HG02973 (cell line): ENCODE results near the gene FUT8.

Experiments
- ATAC-seq: cut with Tn5 transposase; IDR thresholded peaks from one replicate; pipeline ENCODE4 v1.9.1; 2021; ENCODE audit warnings: moderate library complexity; ENCODE audit not compliant: unreplicated experiment

The FUT8 gene

GRCh38 chr14:65412032-65412846 lies at the start of gene FUT8:
TSS of gene FUT8 (plus strand) at chr14:65412730. CDS start at chr14:65561564, 148,834 bp downstream.
- ATAC-seq, result peak; percentile 64

- ATAC-seq, result no peak
These were observed 45.5 kb upstream of the FUT8 start for GRCh38 chr14:65366802-65367565.

GRCh38 chr14:65369560-65369959 lies 43.0 kb upstream of the FUT8 start:
- no peak for ATAC-seq

- ATAC-seq, result no peak
These were observed 41.7 kb upstream of the FUT8 start for GRCh38 chr14:65370801-65371248.

DNA sequence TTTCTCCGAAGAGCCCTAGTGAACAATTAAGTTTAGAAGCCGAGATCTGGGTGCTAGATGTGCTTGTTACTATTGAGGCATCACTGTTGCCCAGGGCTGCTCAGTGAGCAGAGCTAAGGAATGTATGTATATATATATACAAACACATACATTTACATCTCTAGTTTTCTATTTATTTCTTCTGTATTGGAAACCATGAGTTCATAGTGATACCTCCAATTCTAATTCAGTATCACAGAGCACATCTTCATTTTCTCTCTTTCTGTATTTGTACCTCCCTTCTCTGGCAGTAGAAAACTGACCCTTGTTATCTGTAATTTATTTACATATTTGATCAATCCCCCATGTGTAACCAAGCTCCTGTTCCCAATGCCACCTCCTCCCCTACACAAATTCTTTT lies 40.7 kb upstream of the FUT8 start:
- no peak for ATAC-seq

GRCh38 chr14:65373016-65373670 lies 39.4 kb upstream of the FUT8 start:
- no peak for ATAC-seq

- ATAC-seq, result no peak
These were observed 38.9 kb upstream of the FUT8 start for GRCh38 chr14:65373671-65374039.

DNA sequence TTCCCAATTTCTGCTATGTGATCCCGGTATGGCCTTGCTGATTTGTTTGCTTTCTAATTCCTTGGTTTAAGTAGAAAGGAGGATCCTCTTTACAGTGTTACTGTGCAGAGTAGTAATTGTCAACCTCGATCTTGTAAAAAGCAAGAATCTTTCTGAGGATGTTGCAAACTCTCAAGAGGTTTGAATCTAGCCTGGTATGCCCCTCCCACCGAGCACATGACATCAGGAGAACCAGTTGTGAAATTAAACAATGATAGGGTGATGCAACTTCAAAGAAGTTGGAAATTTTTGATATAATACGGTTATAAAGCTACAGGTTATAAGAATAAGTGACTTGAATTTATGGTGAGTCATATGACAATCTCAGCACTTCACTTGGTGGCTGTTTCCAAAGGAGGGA lies 35.0 kb upstream of the FUT8 start:
- no peak for ATAC-seq

DNA sequence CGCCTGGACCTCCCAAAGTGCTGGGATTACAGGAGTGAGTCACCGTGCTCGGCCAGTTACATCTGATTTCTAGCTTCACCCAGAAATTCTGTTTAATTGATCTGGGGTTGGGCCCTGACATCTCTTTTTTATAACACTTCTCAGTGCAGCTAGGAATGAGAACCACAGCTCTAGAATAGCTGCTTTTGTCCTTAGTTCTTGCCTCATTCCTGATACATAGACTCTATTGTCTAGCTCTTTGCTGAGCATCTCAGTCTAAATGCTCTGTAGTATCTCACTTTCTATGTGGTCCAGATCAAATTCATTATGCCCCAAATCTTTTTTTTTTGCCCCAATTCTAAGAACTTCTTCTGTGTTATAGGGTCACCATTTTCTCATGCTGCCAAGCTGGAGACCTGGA lies 29.9 kb upstream of the FUT8 start:
- no peak for ATAC-seq

GRCh38 chr14:65387171-65387570 lies 25.4 kb upstream of the FUT8 start:
- no peak for ATAC-seq

DNA sequence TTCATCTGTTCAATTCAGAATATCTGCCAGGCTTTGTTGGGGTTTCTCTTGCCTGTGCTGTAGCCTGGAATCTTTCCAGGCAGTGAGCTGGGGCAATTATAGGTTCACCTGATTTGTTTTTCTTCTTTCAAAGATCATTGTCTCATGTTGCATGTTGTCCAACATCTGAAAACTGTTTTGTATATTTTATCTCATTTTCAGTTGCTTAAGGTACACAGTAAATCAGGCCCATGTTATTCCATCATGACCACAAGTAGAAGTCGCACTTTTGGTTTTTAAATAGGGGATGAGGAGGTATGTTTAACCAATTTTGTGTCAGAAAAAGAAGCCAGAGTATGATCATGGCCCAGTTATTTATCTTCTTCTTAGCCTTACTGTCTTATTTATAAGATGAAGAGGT lies 24.9 kb upstream of the FUT8 start:
- no peak for ATAC-seq

DNA sequence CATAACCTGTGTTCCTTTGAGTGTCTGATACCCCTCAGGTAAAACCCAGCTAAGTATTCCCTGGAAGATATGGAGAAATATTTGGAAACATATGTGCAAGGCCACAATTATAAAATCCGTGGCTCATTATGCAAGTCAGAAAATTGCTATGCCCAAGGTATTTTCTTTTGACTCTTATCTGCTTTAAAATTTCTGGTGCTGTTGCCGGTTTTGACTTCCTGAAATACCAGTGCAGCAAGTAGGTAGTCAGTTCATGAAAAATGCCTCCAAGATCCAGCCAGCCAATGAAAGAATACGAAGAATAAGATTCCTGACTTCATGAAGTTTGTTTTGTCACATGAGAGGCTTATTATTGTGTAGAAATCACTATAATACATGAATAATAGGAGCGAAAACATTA lies 20.2 kb upstream of the FUT8 start:
- ATAC-seq, result no peak

DNA sequence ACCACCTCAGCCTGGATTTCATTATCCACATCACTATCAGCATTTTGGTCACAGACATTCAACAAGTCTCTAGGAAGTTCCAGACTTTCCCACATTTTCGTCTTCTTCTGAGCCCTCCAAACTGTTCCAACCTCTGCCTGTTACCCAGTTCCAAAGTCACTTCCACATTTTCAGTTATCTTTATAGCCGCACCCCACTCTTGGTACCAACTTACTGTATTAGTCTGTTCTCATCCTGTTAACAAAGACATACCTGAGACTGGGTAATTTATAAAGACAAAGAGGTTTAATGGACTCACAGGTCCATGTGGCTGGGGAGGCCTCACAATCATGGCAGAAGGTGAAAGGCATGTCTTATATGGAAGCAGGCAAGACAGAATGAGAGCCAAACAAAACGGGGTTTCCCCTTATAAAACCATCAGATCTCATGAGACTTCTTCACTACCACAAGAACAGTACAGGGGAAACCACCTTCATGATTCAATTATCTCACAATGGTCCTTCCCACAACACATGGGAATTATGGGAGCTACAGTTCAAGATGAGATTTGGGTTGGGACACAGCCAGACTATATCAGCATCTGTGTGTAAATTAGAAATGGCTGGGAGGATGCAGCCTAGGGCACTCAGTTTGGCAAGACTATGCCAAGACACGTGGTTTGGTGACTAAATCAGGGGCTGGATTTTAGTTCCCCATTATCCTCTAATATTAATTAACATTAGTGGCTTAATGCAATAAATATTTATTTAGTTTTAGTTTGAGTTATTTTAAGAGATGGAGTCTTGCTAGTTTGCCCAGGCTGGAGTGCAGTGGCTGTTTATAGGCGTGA lies 16.2 kb upstream of the FUT8 start:
- no peak for ATAC-seq

GRCh38 chr14:65403231-65403630 lies 9.3 kb upstream of the FUT8 start:
- no peak for ATAC-seq

DNA sequence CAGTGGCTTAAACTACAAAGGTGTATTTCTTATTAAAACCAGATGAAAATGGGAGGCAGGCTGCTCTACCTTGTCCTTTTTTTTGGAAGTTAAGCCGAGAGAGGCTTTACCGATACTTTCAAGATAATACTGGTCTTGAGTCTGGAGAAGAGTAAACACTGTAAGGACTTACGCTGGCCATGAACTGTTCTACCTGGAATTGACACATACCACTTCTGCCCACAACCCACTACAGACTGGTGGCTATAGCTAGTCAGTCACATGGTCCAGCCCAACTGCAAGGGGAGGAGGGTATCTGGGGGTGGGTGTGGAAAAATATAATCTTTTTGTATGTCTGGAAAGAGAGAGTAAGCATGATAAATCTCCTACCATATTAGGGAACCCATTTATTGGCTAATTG lies 4.4 kb upstream of the FUT8 start:
- no peak for ATAC-seq

DNA sequence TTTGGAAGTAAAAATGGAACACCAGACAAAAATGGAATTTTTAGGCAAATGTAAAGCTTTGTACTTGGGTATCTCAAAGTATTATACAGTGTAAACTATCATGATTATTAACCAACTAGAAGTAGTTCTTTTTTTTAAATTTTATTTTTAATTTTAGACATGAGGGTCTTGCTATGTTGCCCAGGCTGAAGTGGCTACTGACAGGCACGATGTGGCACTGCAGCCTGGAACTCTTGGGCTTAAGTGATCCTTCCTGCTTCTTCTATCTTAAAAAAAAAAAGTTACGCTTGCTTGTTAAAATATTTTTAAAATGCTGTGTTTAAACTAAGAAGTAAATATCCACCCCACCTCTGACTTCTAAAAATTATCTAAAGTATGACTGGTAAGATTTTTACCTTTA lies 1.9 kb upstream of the FUT8 start:
- no peak for ATAC-seq

- peak; percentile 50 for ATAC-seq
These were observed 886 bp upstream of the FUT8 start for GRCh38 chr14:65411656-65412031.

DNA sequence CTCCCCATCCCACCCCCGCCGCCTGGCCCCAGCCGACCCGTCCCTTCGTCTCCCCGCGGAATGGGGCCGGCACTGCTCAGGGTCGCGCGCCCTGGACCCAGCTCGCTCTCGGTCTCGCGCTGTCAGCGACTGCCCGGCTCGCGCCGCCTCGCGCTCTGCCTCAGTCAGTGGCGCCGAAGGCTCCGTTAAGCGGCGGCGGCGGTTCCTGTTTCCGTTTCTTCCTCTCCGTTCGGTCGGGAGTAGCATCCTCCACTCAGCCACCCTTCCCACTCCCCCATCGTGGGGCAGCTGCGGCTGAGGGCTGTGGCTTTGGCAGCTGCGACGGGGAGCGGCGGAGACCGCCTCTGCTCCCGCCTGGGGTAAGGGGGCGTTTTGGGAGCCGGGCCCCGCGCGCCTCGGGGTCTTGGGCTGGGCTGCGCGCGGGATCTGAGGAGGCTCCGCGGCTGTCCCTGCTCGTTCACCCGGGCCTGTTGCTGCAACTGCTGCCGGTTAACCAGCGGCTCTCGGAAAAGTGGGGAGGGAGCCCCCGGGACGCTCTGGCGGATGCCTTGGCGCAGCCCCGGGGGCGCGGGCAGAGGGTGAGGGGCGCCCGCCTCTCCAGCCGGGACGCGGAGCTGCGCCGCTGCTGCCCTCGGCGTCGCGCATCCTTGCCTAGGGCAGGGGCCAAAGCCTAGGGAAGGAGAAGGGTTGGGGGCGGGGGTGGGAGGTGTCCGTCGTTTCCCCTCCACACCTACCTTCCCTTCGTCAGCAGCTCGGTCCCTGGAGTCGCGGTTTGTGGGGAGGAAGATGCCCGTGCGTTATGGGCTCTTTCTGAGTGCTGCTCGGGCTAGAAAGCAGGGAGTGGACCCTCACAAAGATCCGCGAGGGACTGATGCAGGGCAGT lies 567 bp downstream of the FUT8 start:
- peak; percentile 40 for ATAC-seq

DNA sequence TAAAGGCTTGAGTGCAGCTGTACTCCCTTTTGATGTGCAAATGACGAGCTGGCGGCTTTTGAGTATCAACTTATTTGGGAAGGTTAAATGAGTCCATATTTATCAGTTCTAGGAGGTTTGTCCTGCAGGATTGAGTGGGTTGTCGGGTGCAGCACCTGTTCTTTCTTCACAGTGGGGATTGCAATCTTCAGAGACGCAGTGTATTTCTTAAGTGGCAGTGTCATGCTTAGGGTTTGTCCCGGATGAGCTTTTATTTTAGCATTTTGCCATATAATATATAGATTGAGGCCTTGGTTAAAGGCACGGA lies 1.2 kb downstream of the FUT8 start:
- ATAC-seq, result no peak

- no peak for ATAC-seq
These were observed 2.5 kb downstream of the FUT8 start for GRCh38 chr14:65414961-65415589.
